HT1080 (cell line): ENCODE measurements around the gene MSANTD1. TPM values are rescaled to one million over a fixed set of nuclear protein-coding genes. Genes with fewer than 3 reads are reported as not detected.
"Not testable (repeated sequence)": the region's sequence is repeated elsewhere in the genome, so short reads cannot be mapped to it uniquely, and the experiment has no call there.

ENCODE experiments used
- DNase-seq: peaks from one replicate; pipeline ENCODE4 v3.0.0-alpha.2; 2015; ENCODE audit warnings: low read depth
- total RNA-seq: library from RNA; depleted of rRNA; stranded (reverse); fragments of >200 nt; shearing (Covaris generic); gene quantifications from 2 replicates; pipeline ENCODE4 v1.2.3, GENCODE V29; 2014

Gene MSANTD1
- total RNA-seq, 1 experiment from 2014 or later, result not detected

GRCh38 chr4:3287271-3287971 lies 38.5 kb downstream of the MSANTD1 start:
- no peak for DNase-seq

GRCh38 chr4:3287972-3288570 lies 39.1 kb downstream of the MSANTD1 start:
- no peak for DNase-seq

GRCh38 chr4:3288571-3289094 lies 39.7 kb downstream of the MSANTD1 start:
- no peak for DNase-seq

DNA sequence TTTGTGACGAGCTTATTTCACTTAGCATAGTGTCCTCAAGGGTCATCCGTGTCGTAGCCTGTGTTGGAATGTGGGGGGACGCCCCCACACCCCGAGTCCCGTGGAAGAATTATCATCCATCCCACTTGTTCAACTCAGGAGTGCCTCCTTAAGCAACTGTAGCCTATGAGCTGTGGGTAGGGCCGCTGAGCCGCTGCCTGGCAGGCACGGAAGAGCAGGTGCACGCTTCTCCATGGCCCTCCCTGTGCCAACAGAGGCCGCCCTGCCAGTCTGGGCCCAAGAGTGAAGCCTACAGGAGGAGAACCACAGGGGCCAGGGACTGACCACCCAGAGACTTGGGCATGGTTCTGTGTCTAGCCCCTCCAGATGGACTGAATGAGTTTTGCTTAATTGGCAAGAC lies 41.5 kb downstream of the MSANTD1 start:
- DNase-seq, result no peak

DNA sequence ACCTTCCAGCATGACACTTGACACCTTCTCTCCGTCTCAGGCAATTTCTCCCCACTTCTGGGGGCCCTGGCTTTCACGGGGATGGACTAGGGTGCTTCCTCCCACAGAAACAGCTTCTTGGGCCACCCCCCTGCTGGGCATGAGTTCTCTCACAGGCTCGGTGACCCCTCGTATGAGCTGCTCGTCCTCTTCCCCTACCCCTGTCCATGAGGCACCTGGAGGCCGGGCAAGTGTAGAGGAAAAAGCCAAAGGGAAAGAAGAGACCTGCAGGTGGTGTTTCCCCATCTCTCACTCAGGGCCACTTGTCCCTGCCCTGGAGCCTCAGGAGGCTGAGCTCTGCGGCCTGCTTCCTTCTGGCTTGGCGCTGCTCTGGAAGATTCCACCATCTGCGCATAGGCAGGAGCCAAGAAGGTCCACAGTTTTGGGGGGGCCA lies 41.9 kb downstream of the MSANTD1 start:
- no peak for DNase-seq

DNA sequence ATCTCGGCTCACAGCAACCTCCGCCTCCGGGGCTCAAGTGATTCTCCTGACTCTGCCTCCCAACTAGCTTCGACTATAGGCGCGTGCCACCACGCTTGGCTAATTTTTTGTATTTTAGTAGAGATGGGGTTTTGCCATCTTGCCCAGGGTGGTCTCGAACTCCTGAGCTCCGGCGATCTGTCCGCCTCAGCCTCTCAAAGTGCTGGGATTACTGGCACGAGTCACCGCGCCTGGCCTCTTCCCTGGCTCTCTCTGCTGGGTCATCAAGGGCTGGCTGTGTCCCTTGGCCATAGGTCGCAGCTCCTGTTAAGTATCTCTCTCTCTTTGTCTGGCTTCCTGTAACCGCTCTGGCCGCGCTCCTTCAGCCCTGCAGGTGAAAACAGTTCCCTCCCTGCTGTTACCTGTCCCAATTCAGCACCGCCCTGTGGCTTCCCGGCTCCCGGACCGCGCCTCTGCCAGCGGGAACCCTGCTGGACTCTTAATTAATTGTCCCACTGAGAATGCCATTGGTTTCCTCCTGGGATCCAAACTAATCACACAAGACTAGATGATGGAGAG lies 42.5 kb downstream of the MSANTD1 start:
- no peak for DNase-seq

GRCh38 chr4:3291969-3292570 lies 43.1 kb downstream of the MSANTD1 start:
- peak; percentile 63 for DNase-seq

- DNase-seq, result peak; percentile 85
Measured at GRCh38 chr4:3292571-3293400, 43.8 kb downstream of the MSANTD1 start, which contains the start of gene RGS12. Gene RGS12 (plus strand): TSS chr4:3293021. CDS start chr4:3316171, 23,150 bp downstream.

- DNase-seq, result no peak
Measured at GRCh38 chr4:3293401-3294391, 44.7 kb downstream of the MSANTD1 start.

GRCh38 chr4:3294401-3295241 lies 45.7 kb downstream of the MSANTD1 start:
- DNase-seq, result no peak

DNA sequence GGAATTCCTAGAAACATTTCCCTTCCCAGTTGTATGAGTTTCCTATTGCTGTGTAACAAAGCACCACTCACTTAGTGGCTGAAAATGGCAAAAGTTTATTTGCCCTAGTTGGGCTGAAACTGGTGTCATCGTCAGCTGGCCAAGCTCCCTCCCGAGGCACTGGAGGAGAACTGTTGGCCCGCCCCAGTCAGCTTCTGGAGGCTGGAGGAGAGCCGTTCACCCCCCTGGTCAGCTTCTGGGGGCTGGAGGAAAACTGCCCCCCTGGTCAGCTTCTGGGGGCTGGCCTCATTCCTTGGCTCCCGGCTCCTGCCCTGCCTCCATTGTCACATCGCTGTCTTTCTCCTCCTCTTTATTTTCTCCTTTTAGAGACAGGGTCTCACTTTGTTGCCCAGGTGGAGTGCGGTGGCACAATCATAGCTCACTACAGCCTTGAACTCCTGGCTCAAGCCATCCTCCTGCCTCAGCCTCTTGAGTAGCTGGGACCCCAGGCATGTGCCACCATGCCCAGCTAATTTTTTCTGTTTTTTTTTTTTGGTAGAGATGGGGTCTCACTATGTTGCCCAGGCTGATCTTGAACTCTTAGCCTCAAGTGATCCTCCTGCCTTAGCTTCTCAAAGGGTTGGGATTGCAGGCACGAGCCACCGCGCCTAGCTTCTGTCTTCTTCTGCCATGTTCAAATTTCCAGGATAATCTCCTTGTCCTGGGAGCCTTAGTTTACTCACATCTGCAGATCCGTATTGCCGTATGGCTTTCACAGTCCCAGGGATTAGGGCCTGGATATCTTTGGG lies 47.1 kb downstream of the MSANTD1 start:
- DNase-seq, result no peak

- DNase-seq, result no peak
Measured at GRCh38 chr4:3296651-3297050, 47.7 kb downstream of the MSANTD1 start.

DNA sequence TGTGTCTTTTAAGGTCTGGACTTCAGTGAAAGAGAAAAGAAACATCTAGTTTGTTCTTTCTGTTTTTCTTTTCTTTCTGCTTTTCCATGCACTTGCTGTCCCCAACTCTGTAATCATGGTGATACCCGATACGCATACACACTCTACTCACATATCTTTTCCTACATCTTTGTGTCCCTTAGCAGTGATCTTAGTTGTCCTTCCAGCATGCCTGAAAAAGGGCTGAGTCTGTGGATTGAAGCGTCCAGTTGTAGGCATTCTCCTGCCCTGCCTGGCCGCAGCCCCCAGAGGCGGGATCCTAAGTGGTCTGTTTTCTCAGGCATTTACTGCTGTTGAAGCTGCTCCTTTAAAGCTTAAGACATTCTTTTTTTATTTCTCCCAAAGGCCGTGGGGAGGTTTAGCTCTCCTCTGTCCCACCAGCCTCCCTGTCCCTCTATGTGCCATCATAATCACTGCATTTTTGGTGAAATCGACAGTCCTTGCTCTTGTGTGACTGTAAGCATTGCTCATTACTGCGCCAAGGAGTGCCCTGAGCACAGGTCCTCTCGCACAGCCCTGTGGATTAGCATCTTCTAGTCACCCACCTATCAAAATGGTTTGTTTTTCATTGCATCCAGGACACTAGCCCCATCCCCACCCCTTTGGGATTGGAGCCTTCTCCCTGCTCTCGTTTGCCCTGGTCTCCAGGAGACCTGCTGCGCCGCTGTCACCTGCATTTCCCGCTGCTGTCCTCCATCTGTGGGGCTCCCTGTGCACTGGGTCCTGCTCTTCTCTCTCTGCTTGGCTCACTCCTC lies 48.3 kb downstream of the MSANTD1 start:
- DNase-seq, result no peak

DNA sequence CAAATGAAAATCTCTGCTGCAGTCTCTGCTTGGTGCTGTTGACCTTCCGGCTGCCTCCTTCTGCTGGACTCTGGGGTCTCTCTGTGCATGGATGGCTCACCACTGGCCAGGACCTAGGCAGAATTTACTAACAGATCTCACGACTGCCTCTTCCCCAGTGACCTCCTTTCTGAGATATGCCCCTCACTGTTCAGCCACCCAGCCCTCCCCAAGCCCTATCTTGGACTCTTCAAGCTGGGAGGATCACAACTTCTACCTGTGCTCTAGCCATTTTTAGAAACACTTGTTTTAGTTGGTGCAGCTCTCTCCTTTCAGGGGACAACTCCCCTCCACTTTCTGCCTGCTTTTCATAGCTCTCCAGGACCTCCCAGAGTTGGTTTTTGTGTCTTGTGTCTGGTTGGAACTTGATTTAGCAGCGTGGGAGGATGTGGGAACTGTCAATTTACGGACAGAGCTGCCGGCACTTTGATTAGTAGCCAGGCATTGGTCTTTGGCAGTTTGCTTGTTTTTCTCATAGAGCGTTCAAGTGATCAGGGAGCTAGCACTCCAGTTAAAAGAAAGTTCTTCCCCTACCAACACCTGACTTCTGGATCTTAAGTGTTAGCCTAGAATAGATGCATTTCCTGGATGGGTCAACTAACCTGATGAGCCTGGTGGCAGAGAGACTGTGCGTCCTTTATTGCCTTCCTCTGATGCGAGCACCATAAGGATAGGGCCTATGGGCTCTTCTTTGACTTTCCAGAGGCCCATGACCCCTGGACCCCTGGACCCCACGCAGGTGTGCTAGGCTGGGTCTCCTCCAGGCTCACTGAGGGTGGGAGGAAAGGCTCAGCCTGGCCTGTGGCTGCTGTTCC lies 50.4 kb downstream of the MSANTD1 start:
- no peak for DNase-seq

- no peak for DNase-seq
Measured at GRCh38 chr4:3299976-3300671, 51.2 kb downstream of the MSANTD1 start.

- DNase-seq, result not testable (repeated sequence)
Measured at GRCh38 chr4:3300882-3301281, 51.9 kb downstream of the MSANTD1 start.
